Measurements from ENCODE around the gene MEI1. TPM values are rescaled to one million over a fixed set of nuclear protein-coding genes. Genes with fewer than 3 reads are reported as not detected.
"Not testable (repeated sequence)": the region's sequence is repeated elsewhere in the genome, so short reads cannot be mapped to it uniquely, and the experiment has no call there.

MEI1 gene
- total and polyA plus RNA-seq, 9 donors: 0.49 to 1.6 (median 0.98) TPM

DNA sequence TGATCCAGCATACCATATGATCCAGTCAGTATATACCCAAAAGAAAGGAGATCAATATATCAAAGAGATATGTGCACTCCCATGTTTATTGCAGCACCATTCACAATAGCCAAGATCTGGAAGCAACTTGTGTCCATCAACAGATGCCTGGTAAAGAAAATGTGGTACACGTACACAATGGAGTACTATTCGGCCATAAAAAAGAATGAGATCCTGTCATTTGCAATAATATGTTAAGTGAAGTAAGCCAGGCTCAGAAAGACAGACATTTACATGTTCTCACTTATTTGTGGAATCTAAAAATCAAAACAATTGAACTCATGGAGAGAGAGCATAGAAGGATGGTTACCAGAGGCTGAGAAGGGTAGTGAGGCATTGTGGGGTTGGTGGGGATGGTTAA, 37.6 kb upstream of the MEI1 start:
- Histone ChIP-seq H3K27ac (ENCODE audit: low read length) (no peak overlapping the region), H3K9me3 (replicated peaks; ENCODE audit: control insufficient read depth, low read depth, low read length) (no peaks in the 10 kb centered on the region), H3K4me3 (ENCODE audit: low read length) (no peak overlapping the region), H3K27me3 (ENCODE audit: control insufficient read depth, insufficient read depth, low read length) (no peaks in the 10 kb centered on the region), H3K36me3 (ENCODE audit: control insufficient read depth, insufficient read depth, low read length) (peaks cover 69% of the 10 kb centered on the region), H3K4me1 (ENCODE audit: control insufficient read depth, insufficient read depth, low read length) (no peaks in the 10 kb centered on the region)
- no peak for DNase-seq
- no CpG with 5 or more reads among the region's 2 CpGs for WGBS (ENCODE audit: insufficient coverage)

DNA sequence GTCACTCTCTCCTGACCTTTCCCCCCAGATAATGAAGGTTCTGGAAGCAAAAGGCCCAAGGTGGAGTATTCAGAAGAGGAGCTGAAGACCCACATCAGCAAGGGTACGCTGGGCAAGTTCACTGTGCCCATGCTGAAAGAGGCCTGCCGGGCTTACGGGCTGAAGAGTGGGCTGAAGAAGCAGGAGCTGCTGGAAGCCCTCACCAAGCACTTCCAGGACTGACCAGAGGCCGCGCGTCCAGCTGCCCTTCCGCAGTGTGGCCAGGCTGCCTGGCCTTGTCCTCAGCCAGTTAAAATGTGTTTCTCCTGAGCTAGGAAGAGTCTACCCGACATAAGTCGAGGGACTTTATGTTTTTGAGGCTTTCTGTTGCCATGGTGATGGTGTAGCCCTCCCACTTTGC, 35.7 kb upstream of the MEI1 start:
- not testable (repeated sequence) for H3K9me3 ChIP-seq (replicated peaks; ENCODE audit: control insufficient read depth, low read depth, low read length); H3K27ac ChIP-seq (ENCODE audit: low read length); H3K27me3 ChIP-seq (ENCODE audit: control insufficient read depth, insufficient read depth, low read length); H3K4me1 ChIP-seq (ENCODE audit: control insufficient read depth, insufficient read depth, low read length); H3K4me3 ChIP-seq (ENCODE audit: low read length); DNase-seq
- peaks cover 53% of the 10 kb centered on the region for H3K36me3 ChIP-seq (ENCODE audit: control insufficient read depth, insufficient read depth, low read length)
- WGBS (ENCODE audit: insufficient coverage): 86% methylated on average over 2 of the region's 9 CpGs

DNA sequence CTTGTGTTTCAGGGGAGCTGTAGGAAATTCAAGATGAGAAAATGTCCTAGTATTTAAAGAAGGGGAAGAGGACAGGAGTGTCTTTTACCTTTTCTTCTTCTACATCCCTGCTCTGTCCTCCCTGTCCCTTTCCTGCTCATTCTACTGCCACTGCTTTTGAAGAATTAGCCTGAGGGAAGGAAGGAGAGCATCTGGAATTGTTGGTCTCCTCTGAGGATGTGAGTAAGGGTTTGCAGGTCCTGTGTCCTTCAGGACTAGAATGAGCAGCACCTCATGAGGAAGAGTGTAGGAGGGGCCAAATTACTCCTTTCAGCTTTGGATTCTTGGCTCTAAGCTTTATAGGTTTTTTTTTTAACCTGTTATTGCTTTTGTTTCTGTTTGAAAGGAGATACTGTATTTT, 34.8 kb upstream of the MEI1 start:
- H3K27me3 ChIP-seq (ENCODE audit: control insufficient read depth, insufficient read depth, low read length): no peaks in the 10 kb centered on the region
- H3K27ac ChIP-seq (ENCODE audit: low read length): no peak overlapping the region
- H3K36me3 ChIP-seq (ENCODE audit: control insufficient read depth, insufficient read depth, low read length): peaks cover 44% of the 10 kb centered on the region
- H3K4me1 ChIP-seq (ENCODE audit: control insufficient read depth, insufficient read depth, low read length): peaks cover 7% of the 10 kb centered on the region
- no peak for DNase-seq
- H3K4me3 ChIP-seq (ENCODE audit: low read length): no peak overlapping the region
- H3K9me3 ChIP-seq (replicated peaks; ENCODE audit: control insufficient read depth, low read depth, low read length): no peaks in the 10 kb centered on the region

DNA sequence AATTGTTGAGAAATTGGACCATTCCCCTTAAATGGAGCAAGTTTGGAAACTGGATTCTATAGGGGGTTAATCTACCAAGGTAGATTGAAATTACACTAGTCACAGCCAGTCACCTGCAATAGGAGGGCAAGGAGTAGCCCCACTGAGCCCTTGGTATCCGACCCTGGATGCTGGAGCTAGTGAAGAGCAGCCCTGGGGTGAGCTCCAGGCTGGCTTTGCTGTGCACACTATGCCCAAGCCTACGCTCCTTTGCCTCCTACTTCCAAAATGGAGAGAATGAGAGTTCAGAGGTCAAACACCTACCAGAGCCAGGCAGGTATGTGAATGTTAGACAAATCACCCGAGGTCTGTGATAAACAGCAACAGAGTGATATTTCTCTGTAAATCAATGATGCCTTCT, 34.4 kb upstream of the MEI1 start:
- peaks cover 40% of the 10 kb centered on the region for H3K36me3 ChIP-seq (ENCODE audit: control insufficient read depth, insufficient read depth, low read length)
- no peak overlapping the region for H3K27ac ChIP-seq (ENCODE audit: low read length)
- H3K27me3 ChIP-seq (ENCODE audit: control insufficient read depth, insufficient read depth, low read length): no peaks in the 10 kb centered on the region
- no CpG with 5 or more reads among the region's 3 CpGs for WGBS (ENCODE audit: insufficient coverage)
- H3K4me1 ChIP-seq (ENCODE audit: control insufficient read depth, insufficient read depth, low read length): peaks cover 7% of the 10 kb centered on the region
- DNase-seq: no peak
- H3K9me3 ChIP-seq (replicated peaks; ENCODE audit: control insufficient read depth, low read depth, low read length): no peaks in the 10 kb centered on the region
- H3K4me3 ChIP-seq (ENCODE audit: low read length): no peak overlapping the region

DNA sequence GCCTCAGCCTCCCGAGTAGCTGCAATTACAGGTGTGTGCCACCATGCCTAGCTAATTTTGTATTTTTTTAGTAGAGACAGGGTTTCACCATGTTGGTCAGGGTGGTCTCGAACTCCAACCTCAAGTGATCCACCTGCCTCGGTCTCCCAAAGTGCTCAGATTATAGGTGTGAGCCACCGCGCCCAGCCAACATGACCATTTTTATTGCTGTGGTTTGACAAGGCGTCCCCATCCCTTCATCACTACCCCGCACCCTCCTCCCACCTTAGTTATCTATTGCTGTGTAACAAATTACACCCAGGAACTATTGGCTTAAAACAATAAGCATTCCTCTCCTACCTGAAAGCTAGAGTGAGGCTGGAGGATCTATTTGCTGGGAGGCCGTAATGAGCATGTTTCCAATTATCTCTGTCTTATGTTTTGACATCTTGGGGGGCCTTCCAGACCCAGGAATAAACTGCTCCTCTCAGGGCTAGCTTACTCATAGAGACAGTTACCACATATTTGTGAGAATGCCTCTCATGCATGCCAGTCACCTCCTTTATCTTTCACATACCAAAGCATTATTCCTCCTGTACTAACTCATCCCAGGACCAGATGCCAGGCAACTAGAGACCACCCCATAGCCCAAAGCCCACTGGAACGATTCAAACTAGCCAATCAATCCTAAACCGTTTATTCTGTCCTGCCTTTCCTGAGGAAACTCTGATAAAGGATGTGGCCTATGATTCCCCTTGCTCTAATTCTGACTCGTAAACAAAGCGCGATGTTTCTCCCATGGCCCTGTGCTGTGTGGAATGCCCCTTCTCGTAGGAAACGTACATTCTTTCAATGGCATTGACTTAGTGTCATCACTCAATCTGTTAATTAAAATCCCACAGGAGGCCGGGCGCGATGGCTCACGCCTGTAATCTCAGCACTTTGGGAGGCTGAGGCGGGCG, 30.1 kb upstream of the MEI1 start:
- H3K9me3 ChIP-seq (replicated peaks; ENCODE audit: control insufficient read depth, low read depth, low read length): no peaks in the 10 kb centered on the region
- WGBS (ENCODE audit: insufficient coverage): 91% methylated on average over 12 of the region's 21 CpGs
- DNase-seq: no peak

DNA sequence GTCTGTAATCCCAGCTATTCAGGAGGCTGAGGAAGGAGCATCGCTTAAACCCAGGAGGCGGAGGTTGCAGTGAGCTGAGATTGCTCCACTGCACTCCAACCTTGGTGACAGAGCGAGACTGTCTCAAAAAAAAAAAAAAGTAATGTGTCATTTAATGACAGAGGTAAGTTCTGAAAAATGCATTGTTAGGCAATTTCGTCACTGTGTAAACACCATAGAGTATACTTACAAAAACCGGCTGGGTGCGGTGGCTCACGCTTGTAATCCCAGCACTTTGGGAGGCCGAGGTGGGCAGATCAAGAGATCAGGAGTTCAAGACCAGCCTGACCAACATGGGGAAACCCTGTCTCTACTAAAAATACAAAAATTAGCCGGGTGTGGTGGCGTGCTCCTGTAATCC, 27.2 kb upstream of the MEI1 start:
- H3K9me3 ChIP-seq (replicated peaks; ENCODE audit: control insufficient read depth, low read depth, low read length); H3K27ac ChIP-seq (ENCODE audit: low read length); H3K4me3 ChIP-seq (ENCODE audit: low read length); DNase-seq; H3K4me1 ChIP-seq (ENCODE audit: control insufficient read depth, insufficient read depth, low read length); H3K27me3 ChIP-seq (ENCODE audit: control insufficient read depth, insufficient read depth, low read length): not testable (repeated sequence)
- H3K36me3 ChIP-seq (ENCODE audit: control insufficient read depth, insufficient read depth, low read length): peaks cover 32% of the 10 kb centered on the region
- WGBS (ENCODE audit: insufficient coverage): 100% methylated on average over 10 of the region's 10 CpGs

More for the DNA sequence above, 30.1 kb upstream of the MEI1 start:
- Histone ChIP-seq H3K36me3 (ENCODE audit: control insufficient read depth, insufficient read depth, low read length) (peaks cover 20% of the 10 kb centered on the region), H3K27me3 (ENCODE audit: control insufficient read depth, insufficient read depth, low read length) (no peaks in the 10 kb centered on the region), H3K4me1 (ENCODE audit: control insufficient read depth, insufficient read depth, low read length) (peaks cover 7% of the 10 kb centered on the region), H3K27ac (ENCODE audit: low read length) (no peak overlapping the region), H3K4me3 (ENCODE audit: low read length) (no peak overlapping the region)

DNA sequence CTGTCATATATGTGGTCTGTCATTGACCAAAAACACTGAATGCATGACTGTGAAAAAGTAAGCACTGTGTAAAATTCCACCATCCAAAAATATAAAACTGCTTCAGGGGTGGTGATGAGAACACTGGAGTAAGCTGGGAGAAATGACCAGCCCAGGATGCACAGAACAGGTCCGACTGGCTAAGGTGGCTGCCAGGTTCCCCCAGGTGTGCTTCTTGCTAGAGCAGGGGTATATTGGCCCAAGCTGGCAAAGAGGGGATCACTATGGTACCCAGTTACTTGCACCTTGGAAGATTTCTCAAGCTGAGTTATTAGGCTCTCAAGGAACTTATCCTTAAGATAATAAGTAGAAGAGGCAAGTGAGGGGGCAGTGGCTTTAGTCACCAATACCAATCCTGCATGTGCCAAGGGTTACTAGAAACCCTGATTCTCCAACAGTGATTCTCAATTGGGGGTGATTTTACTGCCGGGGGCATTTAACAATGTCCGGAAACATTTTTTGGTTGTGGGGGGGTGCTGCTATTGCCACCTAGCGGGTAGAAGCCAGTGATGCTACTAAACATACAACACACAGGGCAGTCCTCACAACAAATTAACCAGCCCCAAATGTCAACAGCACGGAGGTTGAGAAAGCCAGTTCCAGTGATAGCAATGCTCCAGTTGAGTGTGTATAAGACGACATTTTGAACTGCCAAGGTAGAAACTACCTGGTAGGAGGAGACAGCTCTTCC, 26.4 kb upstream of the MEI1 start:
- no peak overlapping the region for H3K27ac ChIP-seq (ENCODE audit: low read length)
- no peak for DNase-seq
- H3K4me1 ChIP-seq (ENCODE audit: control insufficient read depth, insufficient read depth, low read length): no peaks in the 10 kb centered on the region
- H3K9me3 ChIP-seq (replicated peaks; ENCODE audit: control insufficient read depth, low read depth, low read length): no peaks in the 10 kb centered on the region
- no peak overlapping the region for H3K4me3 ChIP-seq (ENCODE audit: low read length)
- 83% methylated on average over 2 of the region's 6 CpGs for whole genome bisulfite sequencing (ENCODE audit: insufficient coverage)
- H3K27me3 ChIP-seq (ENCODE audit: control insufficient read depth, insufficient read depth, low read length): no peaks in the 10 kb centered on the region
- peaks cover 36% of the 10 kb centered on the region for H3K36me3 ChIP-seq (ENCODE audit: control insufficient read depth, insufficient read depth, low read length)

DNA sequence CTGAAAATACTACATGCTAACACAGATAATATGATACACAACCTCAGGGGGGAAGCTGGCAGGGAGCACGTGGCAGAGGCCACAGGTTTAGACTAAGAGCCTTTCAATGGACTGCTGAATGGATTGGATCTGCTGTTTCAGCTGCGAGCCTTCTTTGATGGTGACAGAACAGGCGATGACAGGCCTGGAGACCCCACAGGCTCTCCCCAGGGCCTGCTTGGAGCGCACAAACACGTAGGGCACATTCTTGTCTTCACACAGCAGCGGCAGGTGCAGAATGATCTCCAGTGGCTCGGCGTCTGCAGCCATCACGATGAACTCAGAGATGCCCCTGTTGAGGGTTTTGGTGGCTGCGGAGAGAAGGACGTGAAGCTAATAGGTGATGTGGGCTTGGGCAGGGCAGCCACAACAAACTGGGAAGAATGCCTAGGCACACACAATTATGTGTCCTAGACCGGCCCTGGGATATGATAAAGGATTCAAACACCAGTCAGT, 24.4 kb upstream of the MEI1 start:
- 79% methylated on average over 10 of the region's 12 CpGs for WGBS (ENCODE audit: insufficient coverage)
- no peak overlapping the region for H3K4me3 ChIP-seq (ENCODE audit: low read length)
- no peaks in the 10 kb centered on the region for H3K4me1 ChIP-seq (ENCODE audit: control insufficient read depth, insufficient read depth, low read length)
- peaks cover 53% of the 10 kb centered on the region for H3K36me3 ChIP-seq (ENCODE audit: control insufficient read depth, insufficient read depth, low read length)
- no peaks in the 10 kb centered on the region for H3K27me3 ChIP-seq (ENCODE audit: control insufficient read depth, insufficient read depth, low read length)
- no peaks in the 10 kb centered on the region for H3K9me3 ChIP-seq (replicated peaks; ENCODE audit: control insufficient read depth, low read depth, low read length)
- no peak overlapping the region for H3K27ac ChIP-seq (ENCODE audit: low read length)
- no peak for DNase-seq

DNA sequence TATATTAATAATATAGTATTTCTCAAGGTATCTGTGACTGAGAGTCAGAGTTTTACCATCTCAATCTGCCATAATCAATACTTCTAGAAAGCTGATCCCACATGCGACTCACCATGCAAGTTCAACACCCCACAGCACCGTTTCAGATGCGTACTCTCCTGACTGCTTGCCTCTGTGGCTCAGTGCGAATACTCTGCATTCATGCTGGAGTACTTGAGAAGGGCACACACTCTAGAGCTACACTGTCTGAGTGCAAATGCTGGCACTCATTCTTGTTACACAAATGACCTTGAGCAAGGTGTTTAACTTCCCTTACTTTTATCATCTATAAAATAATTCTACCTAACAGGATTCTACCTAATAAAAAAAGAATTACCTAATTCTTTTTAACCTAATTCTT, 23.2 kb upstream of the MEI1 start:
- 91% methylated on average over 4 of the region's 4 CpGs for WGBS (ENCODE audit: insufficient coverage)
- Histone ChIP-seq H3K27ac (ENCODE audit: low read length) (no peak overlapping the region), H3K36me3 (ENCODE audit: control insufficient read depth, insufficient read depth, low read length) (peaks cover 51% of the 10 kb centered on the region), H3K4me1 (ENCODE audit: control insufficient read depth, insufficient read depth, low read length) (no peaks in the 10 kb centered on the region), H3K27me3 (ENCODE audit: control insufficient read depth, insufficient read depth, low read length) (no peaks in the 10 kb centered on the region), H3K4me3 (ENCODE audit: low read length) (no peak overlapping the region), H3K9me3 (replicated peaks; ENCODE audit: control insufficient read depth, low read depth, low read length) (no peaks in the 10 kb centered on the region)
- DNase-seq: no peak

DNA sequence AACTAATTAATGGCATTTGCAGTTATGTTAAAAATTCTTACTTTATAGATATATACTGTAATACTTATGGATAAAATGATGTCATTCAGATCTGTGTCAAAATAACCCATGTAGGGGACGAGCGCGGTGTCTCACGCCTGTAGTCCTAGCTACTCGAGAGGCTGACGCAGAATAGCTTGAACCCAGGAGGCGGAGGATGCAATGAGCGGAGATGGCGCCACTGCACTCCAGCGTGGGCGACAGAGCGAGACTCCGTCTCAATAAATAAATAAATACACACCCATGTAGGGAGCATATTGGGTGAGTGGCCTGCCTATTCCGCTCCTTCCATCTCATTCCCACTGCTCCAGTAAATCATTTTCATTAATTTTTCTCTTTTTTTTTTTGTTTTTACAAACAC, 17.7 kb upstream of the MEI1 start:
- Histone ChIP-seq H3K4me1 (ENCODE audit: control insufficient read depth, insufficient read depth, low read length) (peaks cover 5% of the 10 kb centered on the region), H3K4me3 (ENCODE audit: low read length) (peak overlapping the region; percentile 65), H3K9me3 (replicated peaks; ENCODE audit: control insufficient read depth, low read depth, low read length) (no peaks in the 10 kb centered on the region), H3K27ac (ENCODE audit: low read length) (peak overlapping the region; percentile 90), H3K36me3 (ENCODE audit: control insufficient read depth, insufficient read depth, low read length) (peaks cover 26% of the 10 kb centered on the region), H3K27me3 (ENCODE audit: control insufficient read depth, insufficient read depth, low read length) (no peaks in the 10 kb centered on the region)
- no peak for DNase-seq
- WGBS (ENCODE audit: insufficient coverage): 83% methylated on average over 6 of the region's 14 CpGs
